ENCODE results near the gene ELANE.
"Not testable (repeated sequence)": the region's sequence is repeated elsewhere in the genome, so short reads cannot be mapped to it uniquely, and the experiment has no call there.

The ELANE gene

GRCh38 chr19:844546-844971, 7.5 kb upstream of the ELANE start:
- Histone ChIP-seq H3K27me3 (ENCODE audit: insufficient read depth, low read length) (peaks cover 18% of the 10 kb centered on the region), H2AFZ (ENCODE audit: insufficient read depth, low read length, poor library complexity) (no peak overlapping the region), H3K4me2 (ENCODE audit: low read length) (no peak overlapping the region), H3K4me1 (ENCODE audit: control insufficient read depth in 1 of 2, insufficient read depth in 2 of 2, low read length in 2 of 2) (peaks cover 2 to 4% of the 10 kb centered on the region in 2 experiments), H3K9me3 (ENCODE audit: insufficient read depth, low read depth, low read length) (peaks cover 6% of the 10 kb centered on the region), H3K4me3 (ENCODE audit: low read depth, low read length) (no peak overlapping the region), H3K18ac (ENCODE audit: low read length) (no peak overlapping the region), H3K14ac (ENCODE audit: low read length) (no peak overlapping the region), H3K27ac (ENCODE audit: low read depth, low read length) (no peak overlapping the region), H3K4ac (ENCODE audit: low read depth, low read length) (no peak overlapping the region), H3K9ac (ENCODE audit: low read length) (no peak overlapping the region), H4K91ac (ENCODE audit: low read depth, low read length) (no peak overlapping the region), H3K79me1 (ENCODE audit: low read length) (no peaks in the 10 kb centered on the region), H3K36me3 (ENCODE audit: control insufficient read depth in 1 of 2, insufficient read depth in 2 of 2, low read length in 2 of 2) (no peaks in the 10 kb centered on the region), H2AK5ac (ENCODE audit: low read length) (no peak overlapping the region), H2BK12ac (ENCODE audit: low read length) (no peak overlapping the region), H2BK5ac (ENCODE audit: low read depth, low read length, poor library complexity) (no peak overlapping the region), H2BK120ac (ENCODE audit: insufficient read depth, low read length, poor library complexity) (no peak overlapping the region), H4K12ac (ENCODE audit: low read depth, low read length) (no peak overlapping the region), H4K8ac (ENCODE audit: low read depth, low read length) (no peak overlapping the region), H3K79me2 (ENCODE audit: control insufficient read depth, insufficient read depth, low read length, poor library complexity) (no peaks in the 10 kb centered on the region), H3K23ac (ENCODE audit: low read length) (no peak overlapping the region)
- DNase-seq: no peak
- WGBS (ENCODE audit: extremely low coverage, insufficient coverage, insufficient read length): no CpG with 5 or more reads among the region's 11 CpGs

- Histone ChIP-seq H3K9me3 (ENCODE audit: insufficient read depth, low read depth, low read length) (peaks cover 3% of the 10 kb centered on the region), H3K4me3 (ENCODE audit: low read depth, low read length) (peak overlapping the region; percentile 20), H4K12ac (ENCODE audit: low read depth, low read length) (no peak overlapping the region), H3K36me3 (ENCODE audit: control insufficient read depth in 1 of 2, insufficient read depth in 2 of 2, low read length in 2 of 2) (no peaks in the 10 kb centered on the region), H4K91ac (ENCODE audit: low read depth, low read length) (no peak overlapping the region), H3K23ac (ENCODE audit: low read length) (no peak overlapping the region), H3K27ac (ENCODE audit: low read depth, low read length) (no peak overlapping the region), H3K4me1 (ENCODE audit: control insufficient read depth in 1 of 2, insufficient read depth in 2 of 2, low read length in 2 of 2) (peaks cover 4 to 7% of the 10 kb centered on the region in 2 experiments), H3K79me1 (ENCODE audit: low read length) (no peaks in the 10 kb centered on the region), H3K27me3 (ENCODE audit: insufficient read depth, low read length) (peaks cover 18% of the 10 kb centered on the region), H3K4ac (ENCODE audit: low read depth, low read length) (no peak overlapping the region), H2AFZ (ENCODE audit: insufficient read depth, low read length, poor library complexity) (no peak overlapping the region), H2BK5ac (ENCODE audit: low read depth, low read length, poor library complexity) (no peak overlapping the region), H3K79me2 (ENCODE audit: control insufficient read depth, insufficient read depth, low read length, poor library complexity) (no peaks in the 10 kb centered on the region), H3K9ac (ENCODE audit: low read length) (no peak overlapping the region), H4K8ac (ENCODE audit: low read depth, low read length) (no peak overlapping the region), H3K18ac (ENCODE audit: low read length) (no peak overlapping the region), H3K4me2 (ENCODE audit: low read length) (no peak overlapping the region), H2AK5ac (ENCODE audit: low read length) (no peak overlapping the region), H3K14ac (ENCODE audit: low read length) (no peak overlapping the region), H2BK12ac (ENCODE audit: low read length) (no peak overlapping the region), H2BK120ac (ENCODE audit: insufficient read depth, low read length, poor library complexity) (no peak overlapping the region)
- no peak for DNase-seq
- no CpG with 5 or more reads among the region's 37 CpGs for WGBS (ENCODE audit: extremely low coverage, insufficient coverage, insufficient read length)
Measured at GRCh38 chr19:845707-846521, 6.2 kb upstream of the ELANE start.

- H2AK5ac ChIP-seq (ENCODE audit: low read length): no peak overlapping the region
- DNase-seq: no peak
- no peak overlapping the region for H4K12ac ChIP-seq (ENCODE audit: low read depth, low read length)
- no peak overlapping the region for H3K9ac ChIP-seq (ENCODE audit: low read length)
- H3K27me3 ChIP-seq (ENCODE audit: insufficient read depth, low read length): peaks cover 9% of the 10 kb centered on the region
- no peak overlapping the region for H3K4me2 ChIP-seq (ENCODE audit: low read length)
- H3K4ac ChIP-seq (ENCODE audit: low read depth, low read length): no peak overlapping the region
- H3K9me3 ChIP-seq (ENCODE audit: insufficient read depth, low read depth, low read length): peaks cover 2% of the 10 kb centered on the region
- WGBS (ENCODE audit: extremely low coverage, insufficient coverage, insufficient read length): no CpG with 5 or more reads among the region's 12 CpGs
- no peaks in the 10 kb centered on the region for H3K79me2 ChIP-seq (ENCODE audit: control insufficient read depth, insufficient read depth, low read length, poor library complexity)
- peaks cover 4 to 5% of the 10 kb centered on the region in 2 experiments for H3K4me1 ChIP-seq (ENCODE audit: control insufficient read depth in 1 of 2, insufficient read depth in 2 of 2, low read length in 2 of 2)
- H2BK5ac ChIP-seq (ENCODE audit: low read depth, low read length, poor library complexity): no peak overlapping the region
- H4K91ac ChIP-seq (ENCODE audit: low read depth, low read length): no peak overlapping the region
- H3K79me1 ChIP-seq (ENCODE audit: low read length): no peaks in the 10 kb centered on the region
- no peak overlapping the region for H3K18ac ChIP-seq (ENCODE audit: low read length)
- H3K4me3 ChIP-seq (ENCODE audit: low read depth, low read length): no peak overlapping the region
- H4K8ac ChIP-seq (ENCODE audit: low read depth, low read length): no peak overlapping the region
- H3K14ac ChIP-seq (ENCODE audit: low read length): no peak overlapping the region
- no peak overlapping the region for H2BK120ac ChIP-seq (ENCODE audit: insufficient read depth, low read length, poor library complexity)
- no peak overlapping the region for H2AFZ ChIP-seq (ENCODE audit: insufficient read depth, low read length, poor library complexity)
- no peak overlapping the region for H2BK12ac ChIP-seq (ENCODE audit: low read length)
- no peaks in the 10 kb centered on the region for H3K36me3 ChIP-seq (ENCODE audit: control insufficient read depth in 1 of 2, insufficient read depth in 2 of 2, low read length in 2 of 2)
- no peak overlapping the region for H3K23ac ChIP-seq (ENCODE audit: low read length)
- no peak overlapping the region for H3K27ac ChIP-seq (ENCODE audit: low read depth, low read length)
Measured at GRCh38 chr19:848386-848921, 3.6 kb upstream of the ELANE start.

GRCh38 chr19:849195-849594, 2.9 kb upstream of the ELANE start:
- H3K4me1 ChIP-seq (ENCODE audit: control insufficient read depth in 1 of 2, insufficient read depth in 2 of 2, low read length in 2 of 2); H3K27ac ChIP-seq (ENCODE audit: low read depth, low read length); H4K12ac ChIP-seq (ENCODE audit: low read depth, low read length); H2BK12ac ChIP-seq (ENCODE audit: low read length); H2BK5ac ChIP-seq (ENCODE audit: low read depth, low read length, poor library complexity); H4K91ac ChIP-seq (ENCODE audit: low read depth, low read length); H2AK5ac ChIP-seq (ENCODE audit: low read length); H3K4me3 ChIP-seq (ENCODE audit: low read depth, low read length); H3K14ac ChIP-seq (ENCODE audit: low read length); H2AFZ ChIP-seq (ENCODE audit: insufficient read depth, low read length, poor library complexity); H2BK120ac ChIP-seq (ENCODE audit: insufficient read depth, low read length, poor library complexity); H3K79me2 ChIP-seq (ENCODE audit: control insufficient read depth, insufficient read depth, low read length, poor library complexity); H3K27me3 ChIP-seq (ENCODE audit: insufficient read depth, low read length); H3K9ac ChIP-seq (ENCODE audit: low read length); DNase-seq; H3K4me2 ChIP-seq (ENCODE audit: low read length); H3K79me1 ChIP-seq (ENCODE audit: low read length); H3K4ac ChIP-seq (ENCODE audit: low read depth, low read length); H4K8ac ChIP-seq (ENCODE audit: low read depth, low read length); H3K18ac ChIP-seq (ENCODE audit: low read length); H3K36me3 ChIP-seq (ENCODE audit: control insufficient read depth in 1 of 2, insufficient read depth in 2 of 2, low read length in 2 of 2); H3K9me3 ChIP-seq (ENCODE audit: insufficient read depth, low read depth, low read length); H3K23ac ChIP-seq (ENCODE audit: low read length): not testable (repeated sequence)
- no CpG with 5 or more reads among the region's 8 CpGs for WGBS (ENCODE audit: extremely low coverage, insufficient coverage, insufficient read length)
